IMR-90 (cell line): ENCODE results near the gene TTC7B. TPM values are rescaled to one million over a fixed set of nuclear protein-coding genes. Genes with fewer than 3 reads are reported as not detected.

Experiments used
- ATAC-seq: fragments of 200-7000 bp; cut with Tn5 transposase; 2 replicates; pipeline ENCODE4 v1.9.1; 2020; ENCODE audit warnings: low read depth, mild to moderate bottlenecking, moderate library complexity
- BruUV-seq: library from RNA; stranded (reverse); fragments of 400-500 nt; replicated peaks from 2 replicates; lab custom pipeline; 2021; lab: Mats Ljungman, UMichigan
- CTCF ChIA-PET: fragments of 300-600 bp; formaldehyde crosslinking; extraction: SDS; loops from one replicate; lab custom pipeline; 2021; ENCODE audit warnings: antibody characterized with exemption; lab: Yijun Ruan, JAX
- POLR2A ChIA-PET: fragments of 300-600 bp; sonication (Branson Sonifier 250); formaldehyde crosslinking; loops from one replicate; lab custom pipeline; 2022; ENCODE audit warnings: antibody characterized with exemption; ENCODE audit not compliant: unreplicated experiment; lab: Charles Lee
- DNase-seq: peaks from one replicate; pipeline ENCODE4 v3.0.0; 2013
- H2AFZ ChIP-seq: replicated peaks from 2 replicates; pipeline ENCODE3; 2013; ENCODE audit warnings: low read length, mild to moderate bottlenecking; ENCODE audit not compliant: poor library complexity
- H2AK5ac ChIP-seq: 2 replicates; pipeline ENCODE4 v1.6.1; 2013; ENCODE audit warnings: low read depth, low read length, inconsistent platforms
- H2AK9ac ChIP-seq: replicated peaks from 2 replicates; pipeline ENCODE3; 2013; ENCODE audit warnings: mild to moderate bottlenecking, low read depth, low read length, moderate library complexity; ENCODE audit not compliant: poor library complexity
- H2BK120ac ChIP-seq: 2 replicates; pipeline ENCODE4 v1.6.1; 2013; ENCODE audit warnings: low read depth, low read length, inconsistent platforms
- H2BK15ac ChIP-seq: 3 replicates; pipeline ENCODE4 v1.6.1; 2013; ENCODE audit warnings: low read depth, low read length, inconsistent platforms
- H2BK20ac ChIP-seq: 2 replicates; pipeline ENCODE4 v1.6.1; 2013; ENCODE audit warnings: low read depth, mild to moderate bottlenecking, inconsistent platforms, low read length, moderate library complexity
- H2BK5ac ChIP-seq: 2 replicates; pipeline ENCODE4 v1.6.1; 2013; ENCODE audit warnings: mild to moderate bottlenecking, low read depth, low read length, inconsistent platforms; ENCODE audit not compliant: poor library complexity, severe bottlenecking
- H3K14ac ChIP-seq: replicated peaks from 2 replicates; pipeline ENCODE4 v1.6.1; 2013; ENCODE audit warnings: low read depth, low read length, inconsistent platforms
- H3K18ac ChIP-seq: 2 replicates; pipeline ENCODE4 v1.6.1; 2013; ENCODE audit warnings: low read depth, low read length, control low read depth
- H3K23ac ChIP-seq: 2 replicates; pipeline ENCODE4 v1.6.1; 2013; ENCODE audit warnings: low read depth, low read length, inconsistent platforms
- H3K27ac ChIP-seq: 2 replicates; pipeline ENCODE4 v1.5.1; 2013; ENCODE audit warnings: mild to moderate bottlenecking, control low read depth, low read length; ENCODE audit not compliant: insufficient read depth
- H3K27me3 ChIP-seq: 2 replicates; pipeline ENCODE4 v1.6.1; 2013; ENCODE audit warnings: low read length; ENCODE audit not compliant: control insufficient read depth, insufficient read depth
- H3K36me3 ChIP-seq: 2 replicates; pipeline ENCODE4 v1.6.1; 2013; ENCODE audit warnings: low read length, mixed read lengths; ENCODE audit not compliant: control insufficient read depth, insufficient read depth
- H3K4ac ChIP-seq: 2 replicates; pipeline ENCODE4 v1.6.1; 2013; ENCODE audit warnings: low read depth, low read length, inconsistent platforms
- H3K4me1 ChIP-seq: 2 replicates; pipeline ENCODE4 v1.6.1; 2013; ENCODE audit warnings: low read length, mixed read lengths; ENCODE audit not compliant: control insufficient read depth, insufficient read depth
- H3K4me2 ChIP-seq: 2 replicates; pipeline ENCODE4 v1.6.1; 2013; ENCODE audit warnings: low read depth, mild to moderate bottlenecking, control low read depth, low read length, moderate library complexity
- H3K4me3 ChIP-seq: 2 replicates; pipeline ENCODE4 v1.5.1; 2013; ENCODE audit warnings: low read depth, mild to moderate bottlenecking, control low read depth, low read length, moderate library complexity; ENCODE audit not compliant: insufficient read depth
- H3K56ac ChIP-seq: 2 replicates; pipeline ENCODE4 v1.6.1; 2013; ENCODE audit warnings: low read length, inconsistent platforms; ENCODE audit not compliant: insufficient read depth; ENCODE audit errors: extremely low read depth
- H3K79me1 ChIP-seq, 2 experiments: 2 replicates each; pipeline ENCODE4 v1.6.1; 2013; ENCODE audit warnings: low read length in 2 of 2, inconsistent platforms in 1 of 2, low read depth in 1 of 2
- H3K9ac ChIP-seq: 2 replicates; pipeline ENCODE4 v1.6.1; 2013; ENCODE audit warnings: low read depth, low read length, control low read depth
- H3K9me1 ChIP-seq: 2 replicates; pipeline ENCODE4 v1.6.1; 2013; ENCODE audit warnings: low read length, inconsistent platforms; ENCODE audit not compliant: insufficient read depth
- H3K9me3 ChIP-seq: 2 replicates; pipeline ENCODE4 v1.6.1; 2013; ENCODE audit warnings: low read length; ENCODE audit not compliant: control insufficient read depth, insufficient read depth
- H4K20me1 ChIP-seq: 2 replicates; pipeline ENCODE4 v1.6.1; 2013; ENCODE audit warnings: low read length, inconsistent platforms; ENCODE audit not compliant: insufficient read depth
- H4K5ac ChIP-seq: 2 replicates; pipeline ENCODE4 v1.6.1; 2013; ENCODE audit warnings: mild to moderate bottlenecking, low read depth, low read length, control low read depth
- H4K8ac ChIP-seq, 2 experiments: 2 replicates each; pipeline ENCODE4 v1.6.1; 2013; ENCODE audit warnings: low read depth in 2 of 2, low read length in 2 of 2, control low read depth in 1 of 2, inconsistent platforms in 1 of 2
- H4K91ac ChIP-seq: 2 replicates; pipeline ENCODE4 v1.6.1; 2013; ENCODE audit warnings: low read depth, low read length, inconsistent platforms; ENCODE audit not compliant: insufficient read depth
- BHLHE40 ChIP-seq: fragments of 150-350 bp; IDR thresholded peaks from 2 replicates; pipeline ENCODE4 v1.6.1; 2016; ENCODE audit warnings: mild to moderate bottlenecking, low read depth, low read length
- CEBPB ChIP-seq: IDR thresholded peaks from 2 replicates; pipeline ENCODE4 v1.6.1; 2012; ENCODE audit warnings: low read depth, low read length, improper control_type of control experiment
- CHD1 ChIP-seq: IDR thresholded peaks from 2 replicates; pipeline ENCODE4 v1.6.1; 2012; ENCODE audit warnings: low read depth, low read length, improper control_type of control experiment
- FOS ChIP-seq: fragments of 150-350 bp; IDR thresholded peaks from 2 replicates; pipeline ENCODE4 v1.6.1; 2016; ENCODE audit warnings: low read depth, low read length
- MXI1 ChIP-seq: IDR thresholded peaks from 2 replicates; pipeline ENCODE4 v1.6.1; 2012; ENCODE audit warnings: low read depth, mild to moderate bottlenecking, low read length, moderate library complexity, borderline replicate concordance
- NFE2L2 ChIP-seq: fragments of 150-350 bp; IDR thresholded peaks from 2 replicates; pipeline ENCODE4 v1.6.1; 2016; ENCODE audit warnings: low read depth, mild to moderate bottlenecking, low read length
- POLR2A ChIP-seq: IDR thresholded peaks from 2 replicates; pipeline ENCODE4 v1.6.1; 2012; ENCODE audit warnings: mild to moderate bottlenecking, low read depth, low read length
- RAD21 ChIP-seq: IDR thresholded peaks from 2 replicates; pipeline ENCODE4 v1.6.1; 2012; ENCODE audit warnings: low read length, improper control_type of control experiment
- RCOR1 ChIP-seq: IDR thresholded peaks from 2 replicates; pipeline ENCODE4 v1.6.1; 2012; ENCODE audit warnings: mild to moderate bottlenecking, low read length, improper control_type of control experiment; ENCODE audit not compliant: insufficient replicate concordance
- RFX5 ChIP-seq: IDR thresholded peaks from 2 replicates; pipeline ENCODE4 v1.8.0; 2012; ENCODE audit warnings: low read depth, mild to moderate bottlenecking, low read length, moderate library complexity
- SMC3 ChIP-seq: fragments of 150-350 bp; IDR thresholded peaks from 2 replicates; pipeline ENCODE4 v1.6.1; 2016; ENCODE audit warnings: low read depth, mild to moderate bottlenecking, antibody characterized with exemption, low read length, moderate library complexity
- USF2 ChIP-seq: fragments of 150-350 bp; IDR thresholded peaks from 2 replicates; pipeline ENCODE4 v1.6.1; 2017; ENCODE audit warnings: mild to moderate bottlenecking, antibody characterized with exemption, low read length, low read depth
- WGBS, 2 experiments: methylation state at CpG; one replicate each; pipeline versions ENCODE4 v1.1.5 to v1.1.7; 2013; ENCODE audit warnings: missing lambda C conversion rate in 2 of 2; ENCODE audit not compliant: insufficient read length in 1 of 2; ENCODE audit errors: extremely low coverage in 2 of 2; 5-methylcytosine and 5-hydroxymethylcytosine counted together
- dilution Hi-C: fragments of 300-500 bp; cut with HindIII; formaldehyde crosslinking; loops from one replicate; pipeline ENCODE4 v1.14.3; 2018; ENCODE audit warnings: low sequenced_read_pairs; ENCODE audit not compliant: unreplicated experiment
- in situ Hi-C: fragments of 300-500 bp; cut with MboI; formaldehyde crosslinking; loops from 3 replicates; pipeline ENCODE4 v1.14.3; 2019; ENCODE audit warnings: low sequenced_read_pairs, inconsistent platforms, mixed read lengths
- intact Hi-C: fragments of 100-400 bp; cut with micrococcal nuclease; formaldehyde crosslinking; loops from 2 replicates; pipeline ENCODE4 v1.10.0; 2022
- polyA plus RNA-seq, 3 experiments: library from polyadenylated mRNA; depleted of rRNA; stranded (reverse); fragments of >200 nt; gene quantifications; 2 replicates each; pipeline ENCODE4 v1.2.3, GENCODE V29; 2012; ENCODE audit warnings: low replicate concordance in 1 of 3
- total RNA-seq: library from RNA; depleted of rRNA; stranded (reverse); fragments of >200 nt; gene quantifications from 2 replicates; pipeline ENCODE4 v1.2.3, GENCODE V29; 2012
- TF ChIP-seq, protein P1 (sequence below): fragments of 150-350 bp; IDR thresholded peaks from 2 replicates; pipeline ENCODE4 v1.6.1; 2016; ENCODE audit warnings: low read depth, mild to moderate bottlenecking, low read length, moderate library complexity, borderline replicate concordance
- TF ChIP-seq, protein P2 (sequence below): conservative IDR thresholded peaks from 2 replicates; pipeline ENCODE4 v1.5.1; 2012; ENCODE audit warnings: mild to moderate bottlenecking, low read depth, low read length, improper control_type of control experiment

TTC7B gene
- total and polyA plus RNA-seq, 2 of the 4 experiments (the other 2 are of a cell fraction), result 18.1 to 35.3 TPM

DNA sequence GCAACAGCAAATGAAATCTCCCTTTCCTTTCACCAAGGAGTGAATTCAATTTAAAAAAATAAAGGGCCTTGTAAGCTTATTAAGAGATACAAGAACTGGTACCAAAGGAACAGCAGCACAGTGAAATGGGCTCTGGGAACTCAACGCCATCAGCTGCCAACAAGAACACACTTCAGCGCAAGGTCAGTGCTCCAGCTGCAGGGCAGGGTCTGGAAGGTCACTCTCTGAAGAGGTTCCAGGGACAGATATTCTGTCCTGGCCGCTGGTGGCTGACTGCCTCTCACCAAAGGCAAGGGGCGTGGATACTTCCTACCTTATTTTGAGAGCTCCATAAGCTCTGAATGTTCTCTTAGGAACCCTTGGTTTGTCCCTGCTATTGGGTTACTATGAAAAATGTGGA lies 232.8 kb downstream of the TTC7B start:
- no peak overlapping the region for H3K9ac ChIP-seq
- intact Hi-C loops (no loop called here), dilution Hi-C loops (no loop called here), in situ Hi-C loops (no loop called here)
- DNase-seq, result no peak
- TF ChIP-seq RAD21, result no peak
- TF ChIP-seq SMC3, result no peak
- no peak for TF ChIP-seq CHD1
- no peak for TF ChIP-seq BHLHE40
- TF ChIP-seq CEBPB, result no peak
- no peak for TF ChIP-seq RFX5
- TF ChIP-seq FOS, result no peak
- no peak for TF ChIP-seq NFE2L2
- TF ChIP-seq USF2, result no peak
- TF ChIP-seq RCOR1, result no peak
- no peak for TF ChIP-seq MXI1
- TF ChIP-seq, protein P1, sequence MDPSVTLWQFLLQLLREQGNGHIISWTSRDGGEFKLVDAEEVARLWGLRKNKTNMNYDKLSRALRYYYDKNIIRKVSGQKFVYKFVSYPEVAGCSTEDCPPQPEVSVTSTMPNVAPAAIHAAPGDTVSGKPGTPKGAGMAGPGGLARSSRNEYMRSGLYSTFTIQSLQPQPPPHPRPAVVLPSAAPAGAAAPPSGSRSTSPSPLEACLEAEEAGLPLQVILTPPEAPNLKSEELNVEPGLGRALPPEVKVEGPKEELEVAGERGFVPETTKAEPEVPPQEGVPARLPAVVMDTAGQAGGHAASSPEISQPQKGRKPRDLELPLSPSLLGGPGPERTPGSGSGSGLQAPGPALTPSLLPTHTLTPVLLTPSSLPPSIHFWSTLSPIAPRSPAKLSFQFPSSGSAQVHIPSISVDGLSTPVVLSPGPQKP, result no peak
- no peak for TF ChIP-seq POLR2A
- TF ChIP-seq, protein P2, sequence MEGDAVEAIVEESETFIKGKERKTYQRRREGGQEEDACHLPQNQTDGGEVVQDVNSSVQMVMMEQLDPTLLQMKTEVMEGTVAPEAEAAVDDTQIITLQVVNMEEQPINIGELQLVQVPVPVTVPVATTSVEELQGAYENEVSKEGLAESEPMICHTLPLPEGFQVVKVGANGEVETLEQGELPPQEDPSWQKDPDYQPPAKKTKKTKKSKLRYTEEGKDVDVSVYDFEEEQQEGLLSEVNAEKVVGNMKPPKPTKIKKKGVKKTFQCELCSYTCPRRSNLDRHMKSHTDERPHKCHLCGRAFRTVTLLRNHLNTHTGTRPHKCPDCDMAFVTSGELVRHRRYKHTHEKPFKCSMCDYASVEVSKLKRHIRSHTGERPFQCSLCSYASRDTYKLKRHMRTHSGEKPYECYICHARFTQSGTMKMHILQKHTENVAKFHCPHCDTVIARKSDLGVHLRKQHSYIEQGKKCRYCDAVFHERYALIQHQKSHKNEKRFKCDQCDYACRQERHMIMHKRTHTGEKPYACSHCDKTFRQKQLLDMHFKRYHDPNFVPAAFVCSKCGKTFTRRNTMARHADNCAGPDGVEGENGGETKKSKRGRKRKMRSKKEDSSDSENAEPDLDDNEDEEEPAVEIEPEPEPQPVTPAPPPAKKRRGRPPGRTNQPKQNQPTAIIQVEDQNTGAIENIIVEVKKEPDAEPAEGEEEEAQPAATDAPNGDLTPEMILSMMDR, result no peak
- WGBS, 2 experiments, result 86% methylated on average over 2 of the region's 4 CpGs; no CpG with 5 or more reads in 1 of the 2 experiments
- H2AFZ ChIP-seq, result no peak overlapping the region
- no peak overlapping the region for H4K5ac ChIP-seq
- no peak overlapping the region for H3K4ac ChIP-seq
- no peak overlapping the region for H2BK15ac ChIP-seq
- H2AK5ac ChIP-seq, result no peak overlapping the region
- H3K27me3 ChIP-seq, result no peaks in the 10 kb centered on the region
- H3K36me3 ChIP-seq, result peaks cover 2% of the 10 kb centered on the region; the same call in 1 of the 2 replicates
- BruUV-seq, result no TSS peak
- H3K14ac ChIP-seq, result no peak overlapping the region
- H3K56ac ChIP-seq, result no peak overlapping the region
- no peaks in the 10 kb centered on the region; the same call in 1 of the 2 replicates for H4K20me1 ChIP-seq
- no peak overlapping the region for H3K23ac ChIP-seq
- POLR2A ChIA-PET, result no interaction called here
- H4K8ac ChIP-seq, result no peak overlapping the region
- no peaks in the 10 kb centered on the region for H3K9me3 ChIP-seq
- no peak overlapping the region for H2AK9ac ChIP-seq
- no peak for ATAC-seq
- no peak overlapping the region for H3K27ac ChIP-seq
- CTCF ChIA-PET, result no interaction called here
- no peak overlapping the region for H3K4me2 ChIP-seq
- no peak overlapping the region for H2BK20ac ChIP-seq
- H2BK120ac ChIP-seq, result no peak overlapping the region
- no peaks in the 10 kb centered on the region for H3K79me1 ChIP-seq
- H3K18ac ChIP-seq, result no peak overlapping the region
- H3K4me3 ChIP-seq, result no peak overlapping the region
- H3K9me1 ChIP-seq, result no peaks in the 10 kb centered on the region
- no peak overlapping the region for H2BK5ac ChIP-seq
- H3K4me1 ChIP-seq, result no peaks in the 10 kb centered on the region; the same call in 1 of the 2 replicates
- no peak overlapping the region for H4K91ac ChIP-seq
